MM.1S (cell line): ENCODE data around the gene VAMP7.

ENCODE experiments used
- EZH2 ChIP-seq: fragments of 300-600 bp; sonication (generic); optimal IDR thresholded peaks from 2 replicates; pipeline ENCODE3; 2017; ENCODE audit warnings: low read depth, mild to moderate bottlenecking, antibody characterized with exemption, low read length, mixed read lengths
- EZH2phosphoT487 ChIP-seq: fragments of 300-600 bp; sonication (generic); IDR thresholded peaks from 2 replicates; pipeline ENCODE4 v1.6.1; 2018; ENCODE audit warnings: antibody characterized with exemption, low read length
- TF ChIP-seq, protein P1 (sequence below): fragments of 300-600 bp; sonication (generic); IDR thresholded peaks from 2 replicates; pipeline ENCODE4 v1.5.1; 2016; ENCODE audit warnings: antibody characterized with exemption, low read length, mixed read lengths

DNA sequence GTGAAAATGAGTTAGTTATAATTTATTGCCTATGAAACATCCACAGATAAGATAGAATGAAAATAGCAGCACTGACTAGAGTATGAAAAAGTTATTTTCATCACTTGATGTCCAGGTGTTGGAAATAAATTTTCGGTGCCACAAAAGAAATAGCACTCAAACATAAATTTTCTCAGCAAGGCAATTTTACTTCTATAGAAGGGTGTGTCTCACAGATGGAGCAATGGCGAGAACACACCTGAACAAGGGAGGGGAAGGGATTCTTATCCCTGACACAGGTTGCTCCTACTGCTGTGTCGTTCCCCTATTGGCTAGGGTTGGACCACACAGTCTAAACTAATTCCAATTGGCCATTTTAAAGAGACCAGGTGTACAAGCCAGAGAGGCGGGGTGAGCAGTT lies 13.3 kb upstream of the VAMP7 start:
- TF ChIP-seq, protein P1, sequence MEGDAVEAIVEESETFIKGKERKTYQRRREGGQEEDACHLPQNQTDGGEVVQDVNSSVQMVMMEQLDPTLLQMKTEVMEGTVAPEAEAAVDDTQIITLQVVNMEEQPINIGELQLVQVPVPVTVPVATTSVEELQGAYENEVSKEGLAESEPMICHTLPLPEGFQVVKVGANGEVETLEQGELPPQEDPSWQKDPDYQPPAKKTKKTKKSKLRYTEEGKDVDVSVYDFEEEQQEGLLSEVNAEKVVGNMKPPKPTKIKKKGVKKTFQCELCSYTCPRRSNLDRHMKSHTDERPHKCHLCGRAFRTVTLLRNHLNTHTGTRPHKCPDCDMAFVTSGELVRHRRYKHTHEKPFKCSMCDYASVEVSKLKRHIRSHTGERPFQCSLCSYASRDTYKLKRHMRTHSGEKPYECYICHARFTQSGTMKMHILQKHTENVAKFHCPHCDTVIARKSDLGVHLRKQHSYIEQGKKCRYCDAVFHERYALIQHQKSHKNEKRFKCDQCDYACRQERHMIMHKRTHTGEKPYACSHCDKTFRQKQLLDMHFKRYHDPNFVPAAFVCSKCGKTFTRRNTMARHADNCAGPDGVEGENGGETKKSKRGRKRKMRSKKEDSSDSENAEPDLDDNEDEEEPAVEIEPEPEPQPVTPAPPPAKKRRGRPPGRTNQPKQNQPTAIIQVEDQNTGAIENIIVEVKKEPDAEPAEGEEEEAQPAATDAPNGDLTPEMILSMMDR = no peak
- TF ChIP-seq EZH2 (no peak), EZH2phosphoT487 (no peak)
